Osteoblast (primary cell): Measurements from ENCODE around the gene PLAAT1. TPM values are rescaled to one million over a fixed set of nuclear protein-coding genes. Genes with fewer than 3 reads are reported as not detected.

Experiments used
- DNase-seq: peaks from one replicate; pipeline ENCODE4 v3.0.0; 2011; ENCODE audit warnings: low spot score, mixed read lengths; ENCODE audit not compliant: insufficient read length; ENCODE audit errors: missing footprints
- H2AFZ ChIP-seq: 2 replicates; pipeline ENCODE4 v1.6.0; 2011; ENCODE audit warnings: mild to moderate bottlenecking, low read length
- H3K27ac ChIP-seq: 2 replicates; pipeline ENCODE4 v1.5.1; 2011; ENCODE audit warnings: mild to moderate bottlenecking, low read depth, low read length, moderate library complexity
- H3K27me3 ChIP-seq: 2 replicates; pipeline ENCODE4 v1.6.0; 2012; ENCODE audit warnings: mild to moderate bottlenecking, control low read depth, inconsistent platforms, low read length, moderate library complexity; ENCODE audit not compliant: insufficient read depth
- H3K36me3 ChIP-seq: 2 replicates; pipeline ENCODE4 v1.5.1; 2011; ENCODE audit warnings: mild to moderate bottlenecking, low read length, control low read depth, moderate library complexity; ENCODE audit not compliant: insufficient read depth
- H3K4me1 ChIP-seq: 2 replicates; pipeline ENCODE4 v1.5.1; 2011; ENCODE audit warnings: mild to moderate bottlenecking, low read length, control low read depth, moderate library complexity; ENCODE audit not compliant: insufficient read depth
- H3K4me2 ChIP-seq: 2 replicates; pipeline ENCODE4 v1.6.0; 2011; ENCODE audit warnings: mild to moderate bottlenecking, low read length; ENCODE audit not compliant: insufficient read depth
- H3K4me3 ChIP-seq: fragments of 200-600 bp; sonication (generic); 3 replicates; pipeline ENCODE4 v1.5.1; 2012; ENCODE audit warnings: mild to moderate bottlenecking, low read length, inconsistent platforms; ENCODE audit not compliant: insufficient read depth
- H3K79me2 ChIP-seq: 2 replicates; pipeline ENCODE4 v1.6.0; 2012; ENCODE audit warnings: mild to moderate bottlenecking, low read length, control low read depth, inconsistent platforms; ENCODE audit not compliant: insufficient read depth
- H3K9me3 ChIP-seq: 2 replicates; pipeline ENCODE4 v1.5.1; 2011; ENCODE audit warnings: low read depth, low read length, control low read depth
- H4K20me1 ChIP-seq: 2 replicates; pipeline ENCODE4 v1.6.0; 2012; ENCODE audit warnings: mild to moderate bottlenecking, low read length, control low read depth; ENCODE audit not compliant: insufficient read depth
- CTCF ChIP-seq: IDR thresholded peaks from 2 replicates; pipeline ENCODE4 v1.5.1; 2011; ENCODE audit warnings: mild to moderate bottlenecking, low read depth, low read length, moderate library complexity; ENCODE audit errors: extremely low read depth
- total RNA-seq: library from RNA; depleted of rRNA; stranded (reverse); fragments of >200 nt; gene quantifications from 2 replicates; pipeline ENCODE4 v1.2.3, GENCODE V29; 2012

Gene PLAAT1
- total RNA-seq, 1 donor: under 0.01 TPM

- Histone ChIP-seq H3K4me1 (no peaks in the 10 kb centered on the region), H2AFZ (no peak overlapping the region), H3K36me3 (no peaks in the 10 kb centered on the region), H3K4me3 (no peak overlapping the region), H3K27me3 (no peaks in the 10 kb centered on the region), H3K27ac (no peak overlapping the region), H3K9me3 (no peaks in the 10 kb centered on the region), H3K79me2 (no peaks in the 10 kb centered on the region), H4K20me1 (no peaks in the 10 kb centered on the region), H3K4me2 (no peak overlapping the region)
- no peak for DNase-seq
- TF ChIP-seq CTCF: no peak
Observed at GRCh38 chr3:193314161-193314560, 73.1 kb downstream of the PLAAT1 start.

GRCh38 chr3:193317682-193318300, 76.8 kb downstream of the PLAAT1 start:
- Histone ChIP-seq H3K79me2 (no peaks in the 10 kb centered on the region), H3K27ac (no peak overlapping the region), H3K27me3 (no peaks in the 10 kb centered on the region), H3K9me3 (no peaks in the 10 kb centered on the region), H2AFZ (no peak overlapping the region), H3K4me3 (no peak overlapping the region), H4K20me1 (no peaks in the 10 kb centered on the region), H3K36me3 (no peaks in the 10 kb centered on the region), H3K4me2 (no peak overlapping the region), H3K4me1 (no peaks in the 10 kb centered on the region)
- no peak for TF ChIP-seq CTCF
- no peak for DNase-seq

Other genes with a start within 250 kb of the PLAAT1 start
- gene ATP13A5, start 137.5 kb downstream of the PLAAT1 start, total RNA-seq: not detected in 2 replicates